ENCODE data around the gene PITPNC1.

Gene PITPNC1

GRCh38 chr17:67523101-67523500 lies 146.0 kb downstream of the PITPNC1 start:
- TF ChIP-seq FOXP2 (optimal IDR thresholded peaks at IDR 0.05; ENCODE audit: borderline replicate concordance, extremely low read depth, extremely low read length, insufficient read depth) (no peak), POLR2AphosphoS5 (IDR thresholded peaks at IDR 0.05; ENCODE audit: low read depth, low read length) (no peak), SIN3A (IDR thresholded peaks at IDR 0.05; ENCODE audit: borderline replicate concordance, insufficient read depth, low read length) (no peak), REST (IDR thresholded peaks at IDR 0.05; ENCODE audit: insufficient read depth in 1 of 2, low read depth in 2 of 2, low read length in 2 of 2) (no peak), TAF1 (IDR thresholded peaks at IDR 0.05; ENCODE audit: borderline replicate concordance, insufficient read depth, low read length) (no peak)

- no peak for TF ChIP-seq POLR2AphosphoS5 (IDR thresholded peaks at IDR 0.05; ENCODE audit: low read depth, low read length)
Measured at GRCh38 chr17:67525239-67526135, 148.4 kb downstream of the PITPNC1 start.

- no peak for TF ChIP-seq POLR2AphosphoS5 (IDR thresholded peaks at IDR 0.05; ENCODE audit: low read depth, low read length)
- no peak for TF ChIP-seq REST (IDR thresholded peaks at IDR 0.05; ENCODE audit: insufficient read depth in 1 of 2, low read depth in 2 of 2, low read length in 2 of 2)
- no peak for TF ChIP-seq FOXP2 (optimal IDR thresholded peaks at IDR 0.05; ENCODE audit: borderline replicate concordance, extremely low read depth, extremely low read length, insufficient read depth)
- no peak for TF ChIP-seq SIN3A (IDR thresholded peaks at IDR 0.05; ENCODE audit: borderline replicate concordance, insufficient read depth, low read length)
- no peak for TF ChIP-seq TAF1 (IDR thresholded peaks at IDR 0.05; ENCODE audit: borderline replicate concordance, insufficient read depth, low read length)
Measured at GRCh38 chr17:67526700-67527099, 149.6 kb downstream of the PITPNC1 start.

GRCh38 chr17:67528751-67529436 lies 151.8 kb downstream of the PITPNC1 start:
- TF ChIP-seq TAF1 (IDR thresholded peaks at IDR 0.05; ENCODE audit: borderline replicate concordance, insufficient read depth, low read length) (peak; percentile 20; the same call in 1 of the 2 replicates), SIN3A (IDR thresholded peaks at IDR 0.05; ENCODE audit: borderline replicate concordance, insufficient read depth, low read length) (peak; percentile 78; the same call in 1 of the 2 replicates), POLR2AphosphoS5 (IDR thresholded peaks at IDR 0.05; ENCODE audit: low read depth, low read length) (peak; percentile 65), FOXP2 (optimal IDR thresholded peaks at IDR 0.05; ENCODE audit: borderline replicate concordance, extremely low read depth, extremely low read length, insufficient read depth) (peak; percentile 97), REST (IDR thresholded peaks at IDR 0.05; ENCODE audit: insufficient read depth in 1 of 2, low read depth in 2 of 2, low read length in 2 of 2) (no peak; a peak in 1 of 4 replicates)

- TF ChIP-seq FOXP2 (optimal IDR thresholded peaks at IDR 0.05; ENCODE audit: borderline replicate concordance, extremely low read depth, extremely low read length, insufficient read depth): no peak
Measured at GRCh38 chr17:67531291-67531690, 154.2 kb downstream of the PITPNC1 start.

- TF ChIP-seq SIN3A (IDR thresholded peaks at IDR 0.05; ENCODE audit: borderline replicate concordance, insufficient read depth, low read length) (no peak), POLR2AphosphoS5 (IDR thresholded peaks at IDR 0.05; ENCODE audit: low read depth, low read length) (no peak), TAF1 (IDR thresholded peaks at IDR 0.05; ENCODE audit: borderline replicate concordance, insufficient read depth, low read length) (no peak), FOXP2 (optimal IDR thresholded peaks at IDR 0.05; ENCODE audit: borderline replicate concordance, extremely low read depth, extremely low read length, insufficient read depth) (no peak), REST (IDR thresholded peaks at IDR 0.05; ENCODE audit: insufficient read depth in 1 of 2, low read depth in 2 of 2, low read length in 2 of 2) (no peak)
Measured at GRCh38 chr17:67532326-67532871, 155.3 kb downstream of the PITPNC1 start.

Measured in PFSK-1 (cell line).